ENCODE data around the gene PSMA8.

Gene PSMA8

DNA sequence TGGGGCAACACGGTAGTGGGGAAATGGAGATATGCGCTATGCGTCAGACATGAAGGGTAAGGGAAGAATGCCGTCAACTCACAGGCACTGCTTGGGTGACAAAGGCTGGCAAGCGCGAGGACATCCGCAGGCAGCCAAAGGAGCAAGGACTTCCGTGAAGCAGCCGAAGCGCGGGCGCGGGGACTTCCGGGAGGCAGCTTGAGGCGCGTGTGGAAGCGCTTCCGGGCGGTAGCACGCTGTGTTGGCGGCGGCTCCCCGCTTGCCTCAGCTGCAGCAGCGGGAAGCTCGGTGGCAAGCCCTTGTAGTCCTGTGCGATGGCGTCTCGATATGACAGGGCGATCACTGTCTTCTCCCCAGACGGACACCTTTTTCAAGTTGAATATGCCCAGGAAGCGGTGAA lies at the start of gene PSMA8:
TSS of gene PSMA8 (plus strand) at position 218 of the 400 bp plus-strand sequence. CDS start at position 315, 97 bp downstream.
- H3K4me3 ChIP-seq (ENCODE audit: low read length): no peak within 1 kb of the TSS
- no peaks in the 10 kb centered on the region for H3K4me1 ChIP-seq (ENCODE audit: control insufficient read depth, insufficient read depth, low read length)
- H3K9ac ChIP-seq (ENCODE audit: low read length): no peak within 1 kb of the TSS
- H3K36me3 ChIP-seq (ENCODE audit: control insufficient read depth, insufficient read depth, low read length): no peaks in the 10 kb centered on the region
- no peaks in the 10 kb centered on the region for H3K9me3 ChIP-seq (ENCODE audit: control insufficient read depth, low read length)
- peaks cover 3% of the 10 kb centered on the region for H3K27me3 ChIP-seq (ENCODE audit: control insufficient read depth, insufficient read depth, low read length)

- peaks cover 8% of the 10 kb centered on the region for H3K4me1 ChIP-seq (ENCODE audit: control insufficient read depth, insufficient read depth, low read length)
These were observed 48.6 kb upstream of the PSMA8 start for GRCh38 chr18:26085056-26085455.

GRCh38 chr18:26086959-26087358 lies 46.7 kb upstream of the PSMA8 start:
- no peaks in the 10 kb centered on the region for H3K9me3 ChIP-seq (ENCODE audit: control insufficient read depth, low read length)
- no peaks in the 10 kb centered on the region for H3K36me3 ChIP-seq (ENCODE audit: control insufficient read depth, insufficient read depth, low read length)
- H3K27me3 ChIP-seq (ENCODE audit: control insufficient read depth, insufficient read depth, low read length): no peaks in the 10 kb centered on the region
- peaks cover 8% of the 10 kb centered on the region for H3K4me1 ChIP-seq (ENCODE audit: control insufficient read depth, insufficient read depth, low read length)
- no peak overlapping the region for H3K9ac ChIP-seq (ENCODE audit: low read length)
- H3K4me3 ChIP-seq (ENCODE audit: low read length): no peak overlapping the region

More at GRCh38 chr18:26085056-26085455, 48.6 kb upstream of the PSMA8 start:
- Histone ChIP-seq H3K27me3 (ENCODE audit: control insufficient read depth, insufficient read depth, low read length) (no peaks in the 10 kb centered on the region), H3K9me3 (ENCODE audit: control insufficient read depth, low read length) (no peaks in the 10 kb centered on the region), H3K4me3 (ENCODE audit: low read length) (no peak overlapping the region), H3K36me3 (ENCODE audit: control insufficient read depth, insufficient read depth, low read length) (no peaks in the 10 kb centered on the region), H3K9ac (ENCODE audit: low read length) (no peak overlapping the region)

DNA sequence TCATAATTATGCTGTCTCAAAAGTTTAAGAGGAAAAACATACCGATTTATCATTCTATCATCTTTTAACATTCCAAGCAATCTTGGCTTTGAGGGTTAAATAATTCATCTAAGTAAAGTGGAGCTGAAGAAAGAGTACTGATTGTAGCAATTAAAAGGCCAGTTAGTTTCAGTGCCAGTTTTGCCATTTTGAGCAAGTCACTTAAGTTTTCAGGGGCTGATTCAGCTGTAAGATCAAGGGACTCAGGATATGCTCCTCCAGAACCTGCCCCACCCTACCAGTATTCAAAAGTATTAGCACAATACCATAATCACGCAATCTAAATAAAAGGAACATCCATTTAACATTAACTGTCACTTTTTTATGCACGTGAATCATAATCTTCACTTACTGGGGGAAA lies 45.2 kb upstream of the PSMA8 start:
- no peaks in the 10 kb centered on the region for H3K27me3 ChIP-seq (ENCODE audit: control insufficient read depth, insufficient read depth, low read length)
- peaks cover 8% of the 10 kb centered on the region for H3K4me1 ChIP-seq (ENCODE audit: control insufficient read depth, insufficient read depth, low read length)
- H3K9ac ChIP-seq (ENCODE audit: low read length): no peak overlapping the region
- no peaks in the 10 kb centered on the region for H3K36me3 ChIP-seq (ENCODE audit: control insufficient read depth, insufficient read depth, low read length)
- no peaks in the 10 kb centered on the region for H3K9me3 ChIP-seq (ENCODE audit: control insufficient read depth, low read length)
- peak overlapping the region; percentile 93 for H3K4me3 ChIP-seq (ENCODE audit: low read length)

DNA sequence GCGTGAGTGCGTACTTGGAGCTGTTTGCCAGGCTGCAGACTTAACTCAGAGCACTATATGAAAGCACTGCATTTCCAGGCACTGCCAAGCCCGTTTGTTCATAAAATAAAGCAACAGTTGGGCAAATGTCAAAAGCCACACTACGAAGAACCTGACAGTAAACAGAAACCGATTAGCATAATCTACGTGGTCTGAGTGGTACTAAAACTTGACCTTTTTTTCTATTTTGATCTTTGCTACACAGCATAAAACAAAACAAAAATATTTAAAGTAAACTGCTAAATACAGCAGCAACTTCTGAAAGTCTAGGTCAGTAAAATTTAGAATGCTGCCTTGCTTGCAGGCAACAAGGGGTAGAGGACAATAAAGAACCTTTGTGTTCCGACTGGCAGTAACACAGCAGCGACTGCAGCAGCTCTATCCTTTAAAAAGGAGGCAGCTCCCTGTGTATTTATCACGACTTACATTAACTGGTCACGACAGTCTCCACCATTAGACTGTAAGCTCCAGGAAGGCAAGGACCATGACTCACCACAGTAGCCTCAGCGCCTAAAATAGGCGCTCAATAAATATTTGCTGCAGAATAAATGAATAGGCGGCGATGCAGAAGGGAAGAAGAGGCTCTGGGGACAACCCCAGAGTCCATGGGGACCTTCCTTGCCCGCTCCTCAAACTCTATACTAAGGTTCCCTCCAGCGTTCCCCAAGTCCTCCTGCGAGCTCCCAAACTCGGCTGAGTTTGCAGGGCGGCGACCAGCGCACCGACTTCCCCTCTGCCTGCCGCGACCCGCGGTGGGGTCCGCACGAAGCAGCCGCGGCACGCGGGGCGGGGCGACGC lies 44.2 kb upstream of the PSMA8 start:
- no peaks in the 10 kb centered on the region for H3K9me3 ChIP-seq (ENCODE audit: control insufficient read depth, low read length)
- H3K4me1 ChIP-seq (ENCODE audit: control insufficient read depth, insufficient read depth, low read length): peaks cover 8% of the 10 kb centered on the region
- H3K9ac ChIP-seq (ENCODE audit: low read length): peak overlapping the region; percentile 92
- no peaks in the 10 kb centered on the region for H3K36me3 ChIP-seq (ENCODE audit: control insufficient read depth, insufficient read depth, low read length)
- peak overlapping the region; percentile 93 for H3K4me3 ChIP-seq (ENCODE audit: low read length)
- no peaks in the 10 kb centered on the region for H3K27me3 ChIP-seq (ENCODE audit: control insufficient read depth, insufficient read depth, low read length)

GRCh38 chr18:26090130-26091046 lies 43.3 kb upstream of the PSMA8 start, which contains the start of gene SS18:
Gene SS18, minus strand, starts transcription at chr18:26090613. Its CDS starts 44 bp downstream, at chr18:26090569.
- peak within 1 kb of the TSS; percentile 92 for H3K9ac ChIP-seq (ENCODE audit: low read length)
- H3K4me1 ChIP-seq (ENCODE audit: control insufficient read depth, insufficient read depth, low read length): peaks cover 8% of the 10 kb centered on the region
- H3K9me3 ChIP-seq (ENCODE audit: control insufficient read depth, low read length): no peaks in the 10 kb centered on the region
- H3K4me3 ChIP-seq (ENCODE audit: low read length): peak within 1 kb of the TSS; percentile 93
- no peaks in the 10 kb centered on the region for H3K36me3 ChIP-seq (ENCODE audit: control insufficient read depth, insufficient read depth, low read length)
- no peaks in the 10 kb centered on the region for H3K27me3 ChIP-seq (ENCODE audit: control insufficient read depth, insufficient read depth, low read length)

GRCh38 chr18:26091047-26091630 lies 42.5 kb upstream of the PSMA8 start:
- Histone ChIP-seq H3K36me3 (ENCODE audit: control insufficient read depth, insufficient read depth, low read length) (no peaks in the 10 kb centered on the region), H3K9ac (ENCODE audit: low read length) (peak overlapping the region; percentile 92), H3K4me3 (ENCODE audit: low read length) (peak overlapping the region; percentile 93), H3K27me3 (ENCODE audit: control insufficient read depth, insufficient read depth, low read length) (no peaks in the 10 kb centered on the region), H3K9me3 (ENCODE audit: control insufficient read depth, low read length) (no peaks in the 10 kb centered on the region), H3K4me1 (ENCODE audit: control insufficient read depth, insufficient read depth, low read length) (peaks cover 8% of the 10 kb centered on the region)

DNA sequence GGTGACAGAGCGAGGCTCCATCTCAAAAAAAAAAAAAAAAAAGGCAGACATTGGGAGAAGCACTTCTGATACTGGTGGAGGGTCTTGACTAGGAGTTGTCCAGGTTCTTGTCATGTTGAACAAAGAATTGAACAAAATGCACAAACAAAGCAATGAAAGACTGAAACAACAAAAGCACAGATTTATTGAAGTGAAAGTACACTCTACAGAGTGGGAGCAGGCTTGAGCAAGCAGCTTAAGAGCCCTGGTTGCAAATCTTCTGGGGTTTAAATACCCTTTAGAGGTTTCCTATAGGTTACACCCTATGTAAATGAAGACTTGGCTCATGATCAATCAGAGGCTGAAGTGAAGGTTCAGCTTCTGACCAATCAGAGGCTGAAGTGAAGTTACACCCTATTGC lies 36.8 kb upstream of the PSMA8 start:
- Histone ChIP-seq H3K9ac (ENCODE audit: low read length) (no peak overlapping the region), H3K9me3 (ENCODE audit: control insufficient read depth, low read length) (no peaks in the 10 kb centered on the region), H3K4me1 (ENCODE audit: control insufficient read depth, insufficient read depth, low read length) (no peaks in the 10 kb centered on the region), H3K36me3 (ENCODE audit: control insufficient read depth, insufficient read depth, low read length) (no peaks in the 10 kb centered on the region), H3K4me3 (ENCODE audit: low read length) (no peak overlapping the region), H3K27me3 (ENCODE audit: control insufficient read depth, insufficient read depth, low read length) (no peaks in the 10 kb centered on the region)

GRCh38 chr18:26097563-26097962 lies 36.1 kb upstream of the PSMA8 start:
- Histone ChIP-seq H3K9ac (ENCODE audit: low read length) (no peak overlapping the region), H3K4me3 (ENCODE audit: low read length) (no peak overlapping the region), H3K36me3 (ENCODE audit: control insufficient read depth, insufficient read depth, low read length) (no peaks in the 10 kb centered on the region), H3K9me3 (ENCODE audit: control insufficient read depth, low read length) (no peaks in the 10 kb centered on the region), H3K27me3 (ENCODE audit: control insufficient read depth, insufficient read depth, low read length) (no peaks in the 10 kb centered on the region), H3K4me1 (ENCODE audit: control insufficient read depth, insufficient read depth, low read length) (no peaks in the 10 kb centered on the region)

DNA sequence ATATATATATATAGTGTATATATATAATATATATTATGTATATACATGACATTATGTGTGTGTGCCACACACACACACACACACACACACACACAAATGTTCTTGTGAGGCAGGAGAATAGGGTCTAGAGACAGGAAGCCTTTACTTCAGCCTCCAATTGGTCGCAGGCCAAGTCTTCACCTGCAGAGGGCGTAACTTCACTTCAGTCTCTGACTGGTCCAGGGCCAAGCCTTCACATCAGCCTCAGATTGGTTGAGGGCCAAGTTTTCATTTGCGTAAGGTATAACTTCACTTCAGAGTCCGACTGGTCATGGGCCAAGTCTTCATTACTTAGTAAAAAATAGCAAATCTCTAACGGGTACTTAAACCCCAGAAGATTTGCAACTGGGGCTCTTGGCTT lies 30.1 kb upstream of the PSMA8 start:
- Histone ChIP-seq H3K4me1 (ENCODE audit: control insufficient read depth, insufficient read depth, low read length) (no peaks in the 10 kb centered on the region), H3K9me3 (ENCODE audit: control insufficient read depth, low read length) (no peaks in the 10 kb centered on the region), H3K4me3 (ENCODE audit: low read length) (no peak overlapping the region), H3K36me3 (ENCODE audit: control insufficient read depth, insufficient read depth, low read length) (no peaks in the 10 kb centered on the region), H3K27me3 (ENCODE audit: control insufficient read depth, insufficient read depth, low read length) (no peaks in the 10 kb centered on the region), H3K9ac (ENCODE audit: low read length) (no peak overlapping the region)

DNA sequence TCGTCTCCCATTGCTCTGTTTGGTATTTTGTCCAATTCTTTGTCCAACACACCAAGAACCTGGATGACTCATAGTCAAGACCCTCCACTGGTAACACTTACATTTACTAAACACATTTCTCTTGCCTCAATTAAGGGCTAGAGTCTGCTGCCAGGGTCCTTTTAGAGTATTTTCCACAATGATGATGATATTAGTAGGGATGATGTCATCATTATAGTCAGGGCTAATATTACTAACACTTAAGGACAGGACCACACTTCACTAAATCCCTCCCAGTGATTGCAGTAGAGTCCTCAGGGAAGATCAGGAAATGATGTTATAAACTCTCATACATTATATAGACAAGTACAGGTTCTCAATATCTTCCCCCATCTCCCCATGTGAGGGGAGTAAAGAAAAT lies 29.6 kb upstream of the PSMA8 start:
- no peak overlapping the region for H3K4me3 ChIP-seq (ENCODE audit: low read length)

More for the DNA sequence above, 29.6 kb upstream of the PSMA8 start:
- no peaks in the 10 kb centered on the region for H3K9me3 ChIP-seq (ENCODE audit: control insufficient read depth, low read length)
- no peaks in the 10 kb centered on the region for H3K27me3 ChIP-seq (ENCODE audit: control insufficient read depth, insufficient read depth, low read length)
- H3K36me3 ChIP-seq (ENCODE audit: control insufficient read depth, insufficient read depth, low read length): no peaks in the 10 kb centered on the region
- H3K4me1 ChIP-seq (ENCODE audit: control insufficient read depth, insufficient read depth, low read length): no peaks in the 10 kb centered on the region
- H3K9ac ChIP-seq (ENCODE audit: low read length): no peak overlapping the region
